HepG2 (cell line): ENCODE results near the gene NELFCD. TPM values are rescaled to one million over a fixed set of nuclear protein-coding genes. Genes with fewer than 3 reads are reported as not detected.

Source experiments
- ARID5B ChIP-seq: IDR thresholded peaks from 2 replicates; pipeline ENCODE4 v1.4.0; 2020; ENCODE audit warnings: mild to moderate bottlenecking, missing genetic modification reagents
- MAZ ChIP-seq, 2 experiments: sonication (generic) in 1 of 2; formaldehyde crosslinking in 1 of 2; IDR thresholded peaks; 2 replicates each; pipeline versions ENCODE4 v1.5.0 to v1.6.1; 2012 to 2020; ENCODE audit warnings: low read depth in 2 of 2, mild to moderate bottlenecking in 2 of 2, borderline replicate concordance in 1 of 2, improper control_type of control experiment in 1 of 2, low read length in 1 of 2, missing genetic modification reagents in 1 of 2, moderate library complexity in 1 of 2
- MLX ChIP-seq: IDR thresholded peaks from 2 replicates; pipeline ENCODE4 v1.6.1; 2016
- NFYB ChIP-seq: sonication (generic); formaldehyde crosslinking; IDR thresholded peaks from 2 replicates; pipeline ENCODE4 v1.4.0; 2020; ENCODE audit warnings: missing genetic modification reagents
- PHF20 ChIP-seq: sonication (generic); formaldehyde crosslinking; IDR thresholded peaks from 2 replicates; pipeline ENCODE4 v1.5.0; 2020; ENCODE audit warnings: mild to moderate bottlenecking, missing genetic modification reagents
- REST ChIP-seq, 2 experiments: IDR thresholded peaks; 2 replicates each; pipeline ENCODE4 v1.6.1; 2011 to 2012; ENCODE audit warnings: low read length in 2 of 2, borderline replicate concordance in 1 of 2, low read depth in 1 of 2, mild to moderate bottlenecking in 1 of 2, moderate library complexity in 1 of 2
- RFX1 ChIP-seq: fragments of 450-650 bp; IDR thresholded peaks from 2 replicates; pipeline ENCODE4 v1.6.1; 2017
- USF2 ChIP-seq, 2 experiments: sonication (generic) in 1 of 2; formaldehyde crosslinking in 1 of 2; IDR thresholded peaks; 2 replicates each; pipeline versions ENCODE4 v1.5.1 to v1.6.1; 2011 to 2020; ENCODE audit warnings: borderline replicate concordance in 1 of 2, low read depth in 1 of 2, low read length in 1 of 2, mild to moderate bottlenecking in 1 of 2, missing genetic modification reagents in 1 of 2, moderate library complexity in 1 of 2
- ZBTB39 ChIP-seq: sonication (generic); formaldehyde crosslinking; IDR thresholded peaks from 2 replicates; pipeline ENCODE4 v1.5.0; 2020; ENCODE audit warnings: missing genetic modification reagents
- ZNF207 ChIP-seq: fragments of 450-650 bp; IDR thresholded peaks from 2 replicates; pipeline ENCODE4 v1.6.1; 2016; ENCODE audit warnings: antibody characterized with exemption, borderline replicate concordance
- ZNF510 ChIP-seq: sonication (generic); formaldehyde crosslinking; IDR thresholded peaks from 2 replicates; pipeline ENCODE4 v1.4.0; 2020; ENCODE audit warnings: low read depth, mild to moderate bottlenecking, missing genetic modification reagents
- ZNF660 ChIP-seq: sonication (generic); formaldehyde crosslinking; IDR thresholded peaks from 2 replicates; pipeline ENCODE4 v1.5.1; 2020; ENCODE audit warnings: mild to moderate bottlenecking, low read depth, missing genetic modification reagents, borderline replicate concordance
- ZNF703 ChIP-seq: sonication (generic); formaldehyde crosslinking; IDR thresholded peaks from 2 replicates; pipeline ENCODE4 v1.5.1; 2020; ENCODE audit warnings: missing genetic modification reagents, mild to moderate bottlenecking, moderate library complexity, borderline replicate concordance
- ZSCAN31 ChIP-seq: sonication (generic); formaldehyde crosslinking; IDR thresholded peaks from 2 replicates; pipeline ENCODE4 v1.5.0; 2020; ENCODE audit warnings: low read depth, mild to moderate bottlenecking, missing genetic modification reagents
- polyA plus RNA-seq, 8 experiments: library from polyadenylated mRNA; depleted of rRNA in 3 of 8; stranded (reverse) in 7 of 8; unstranded in 1 of 8; fragments of >200 nt; fragmentation: Illumina TruSeq in 4 of 8; extraction: Trizol in 4 of 8; gene quantifications; 2 replicates each; pipeline versions ENCODE4 v1.2.1 to v1.2.3, GENCODE V29; 2011 to 2016; ENCODE audit warnings: low read depth in 4 of 8, missing spikeins in 1 of 8, mixed read lengths in 1 of 8; ENCODE audit not compliant: insufficient read depth in 1 of 8
- total RNA-seq, 5 experiments: library from RNA; depleted of rRNA; stranded (reverse); fragments of >200 nt; fragmentation: Illumina TruSeq; extraction: Trizol; gene quantifications; 2 replicates each; pipeline ENCODE4 v1.2.3, GENCODE V29; 2016; ENCODE audit warnings: low read depth in 1 of 5

NELFCD gene
- total and polyA plus RNA-seq, 2 of the 13 experiments (the other 11 are each of a cell fraction or from before 2014, with no cell fraction given), result 159 to 203 TPM

GRCh38 chr20:58981628-58982364 lies 740 bp downstream of the NELFCD start (continued):
- TF ChIP-seq ZNF207, result no peak
- TF ChIP-seq ARID5B (CRISPR knock-in tag), result no peak
- TF ChIP-seq MLX (CRISPR knock-in tag), result no peak
- TF ChIP-seq RFX1, result no peak
- TF ChIP-seq ZBTB39 (CRISPR knock-in tag), result no peak
- no peak for TF ChIP-seq ZNF510 (CRISPR knock-in tag)
- no peak for TF ChIP-seq NFYB
- no peak for TF ChIP-seq ZNF660 (CRISPR knock-in tag)
- TF ChIP-seq MAZ (IDR thresholded peaks at IDR 0.05; ENCODE audit: borderline replicate concordance, low read depth, low read length), result no peak
- TF ChIP-seq MAZ (CRISPR knock-in tag; IDR thresholded peaks at IDR 0.05; ENCODE audit: low read depth), result no peak
- TF ChIP-seq ZNF703 (CRISPR knock-in tag), result no peak
- 0 out of 2 replicates have a peak, but pooled peaks have one; percentile 5 for TF ChIP-seq PHF20
- no peak for TF ChIP-seq USF2 (IDR thresholded peaks at IDR 0.05; ENCODE audit: low read depth, low read length)
- TF ChIP-seq USF2 (CRISPR knock-in tag; IDR thresholded peaks at IDR 0.05; ENCODE audit: borderline replicate concordance), result no peak
- no peak for TF ChIP-seq ZSCAN31 (CRISPR knock-in tag)
- no peak for TF ChIP-seq REST (IDR thresholded peaks at IDR 0.05; ENCODE audit: borderline replicate concordance in 1 of 2, low read depth in 1 of 2, low read length in 2 of 2)
